Astrocyte of the cerebellum (primary cell): ENCODE data around the gene STARD13.

Experiments
- DNase-seq: peaks from one replicate; pipeline ENCODE4 v3.0.0-alpha.2; 2011; ENCODE audit warnings: low read depth
- H3K4me3 ChIP-seq: 2 replicates; pipeline ENCODE4 v1.5.1; 2011; ENCODE audit warnings: mild to moderate bottlenecking, low read depth, low read length, moderate library complexity
- in situ Hi-C: cut with HindIII; loops from 2 replicates; pipeline ENCODE4 v1.10.0; 2017; ENCODE audit warnings: low sequenced_read_pairs
- TF ChIP-seq, protein P1 (sequence below): IDR thresholded peaks from 2 replicates; pipeline ENCODE4 v1.5.1; 2012; ENCODE audit warnings: low read length, low read depth, moderate library complexity, mild to moderate bottlenecking; ENCODE audit errors: missing control alignments

Gene STARD13

GRCh38 chr13:33279414-33280278 is 5.9 kb downstream of the STARD13 start:
- no peak for DNase-seq
- in situ Hi-C loops: no loop called here
- H3K4me3 ChIP-seq: no peak overlapping the region
- TF ChIP-seq, protein P1, sequence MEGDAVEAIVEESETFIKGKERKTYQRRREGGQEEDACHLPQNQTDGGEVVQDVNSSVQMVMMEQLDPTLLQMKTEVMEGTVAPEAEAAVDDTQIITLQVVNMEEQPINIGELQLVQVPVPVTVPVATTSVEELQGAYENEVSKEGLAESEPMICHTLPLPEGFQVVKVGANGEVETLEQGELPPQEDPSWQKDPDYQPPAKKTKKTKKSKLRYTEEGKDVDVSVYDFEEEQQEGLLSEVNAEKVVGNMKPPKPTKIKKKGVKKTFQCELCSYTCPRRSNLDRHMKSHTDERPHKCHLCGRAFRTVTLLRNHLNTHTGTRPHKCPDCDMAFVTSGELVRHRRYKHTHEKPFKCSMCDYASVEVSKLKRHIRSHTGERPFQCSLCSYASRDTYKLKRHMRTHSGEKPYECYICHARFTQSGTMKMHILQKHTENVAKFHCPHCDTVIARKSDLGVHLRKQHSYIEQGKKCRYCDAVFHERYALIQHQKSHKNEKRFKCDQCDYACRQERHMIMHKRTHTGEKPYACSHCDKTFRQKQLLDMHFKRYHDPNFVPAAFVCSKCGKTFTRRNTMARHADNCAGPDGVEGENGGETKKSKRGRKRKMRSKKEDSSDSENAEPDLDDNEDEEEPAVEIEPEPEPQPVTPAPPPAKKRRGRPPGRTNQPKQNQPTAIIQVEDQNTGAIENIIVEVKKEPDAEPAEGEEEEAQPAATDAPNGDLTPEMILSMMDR: no peak

GRCh38 chr13:33278913-33279312 is 6.6 kb downstream of the STARD13 start:
- TF ChIP-seq, protein P1: no peak
- in situ Hi-C loops: no loop called here
- H3K4me3 ChIP-seq: no peak overlapping the region
- no peak for DNase-seq

DNA sequence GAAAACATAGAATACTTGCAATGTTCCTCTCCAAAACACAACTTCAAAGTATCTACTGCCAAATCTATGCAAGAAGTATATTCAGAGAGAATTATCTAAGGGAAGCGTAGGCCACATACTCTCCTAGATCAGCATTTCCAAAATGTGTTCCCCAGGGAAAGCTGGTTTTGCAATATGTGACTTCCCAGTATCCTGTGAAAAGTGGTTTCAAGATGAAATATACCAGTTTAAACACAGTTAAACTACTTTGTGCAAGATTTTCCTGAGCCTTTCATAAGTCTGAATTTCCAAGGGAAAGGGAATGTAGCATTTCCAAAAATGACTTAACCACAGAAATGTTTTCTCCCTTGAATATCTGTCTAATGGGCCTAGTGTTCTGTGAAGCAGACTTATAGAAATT is 7.6 kb downstream of the STARD13 start:
- H3K4me3 ChIP-seq: no peak overlapping the region
- in situ Hi-C loops: no loop called here
- TF ChIP-seq, protein P1: no peak
- DNase-seq: no peak

DNA sequence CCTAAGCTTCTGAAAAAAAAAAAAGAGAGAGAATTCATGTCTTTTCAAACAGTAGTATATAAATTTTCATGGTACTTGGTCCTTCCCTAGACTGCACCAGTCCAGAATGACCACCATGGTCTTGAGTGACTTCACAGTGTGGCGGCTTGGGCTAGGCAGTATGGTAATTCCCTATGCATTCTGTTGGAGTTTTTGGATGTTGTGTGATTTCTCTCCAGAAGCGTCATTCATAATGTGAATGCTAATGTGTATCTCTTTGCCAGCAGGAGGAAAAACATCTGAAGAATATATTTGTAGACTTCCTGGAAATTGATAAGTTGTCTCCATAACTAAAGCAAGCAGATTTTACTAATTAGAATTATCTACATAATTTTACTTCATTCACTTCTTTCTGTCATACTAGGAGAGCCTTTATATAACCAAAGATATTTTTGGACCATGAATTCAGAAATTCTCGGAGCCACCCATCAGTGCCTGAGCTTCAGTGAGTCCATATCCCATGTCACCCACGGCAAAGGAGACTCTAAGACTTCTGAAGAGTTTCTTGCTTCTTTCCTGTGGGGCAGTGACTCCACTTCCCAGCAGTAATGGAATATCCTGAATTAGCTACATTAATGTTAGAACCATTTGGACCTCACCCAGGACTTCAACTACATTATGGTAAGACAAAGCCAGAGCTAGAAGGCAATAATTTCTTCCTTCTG is 8.4 kb downstream of the STARD13 start:
- in situ Hi-C loops: no loop called here
- no peak overlapping the region for H3K4me3 ChIP-seq
- TF ChIP-seq, protein P1: no peak
- DNase-seq: no peak

DNA sequence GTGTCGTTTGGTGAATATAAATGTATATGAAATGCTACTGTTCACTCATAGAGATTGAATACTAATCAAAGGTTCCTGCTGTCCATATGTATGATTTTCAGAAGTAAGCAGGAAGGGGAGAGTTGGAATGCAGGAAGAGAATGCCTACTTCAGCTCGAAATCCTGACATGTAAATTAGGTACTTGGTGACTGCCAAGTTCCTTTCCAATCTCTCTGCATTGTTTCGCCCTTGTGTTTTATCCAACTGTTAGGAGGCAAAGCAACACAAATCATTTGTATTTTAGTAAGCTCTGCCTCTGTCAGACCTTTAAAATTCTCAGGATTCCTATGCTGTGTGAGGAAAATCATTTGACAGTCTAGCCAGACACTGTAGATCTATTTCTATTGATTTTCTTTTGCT is 9.0 kb downstream of the STARD13 start:
- DNase-seq: peak; percentile 61
- no peak overlapping the region for H3K4me3 ChIP-seq
- in situ Hi-C loops: no loop called here
- TF ChIP-seq, protein P1: no peak

DNA sequence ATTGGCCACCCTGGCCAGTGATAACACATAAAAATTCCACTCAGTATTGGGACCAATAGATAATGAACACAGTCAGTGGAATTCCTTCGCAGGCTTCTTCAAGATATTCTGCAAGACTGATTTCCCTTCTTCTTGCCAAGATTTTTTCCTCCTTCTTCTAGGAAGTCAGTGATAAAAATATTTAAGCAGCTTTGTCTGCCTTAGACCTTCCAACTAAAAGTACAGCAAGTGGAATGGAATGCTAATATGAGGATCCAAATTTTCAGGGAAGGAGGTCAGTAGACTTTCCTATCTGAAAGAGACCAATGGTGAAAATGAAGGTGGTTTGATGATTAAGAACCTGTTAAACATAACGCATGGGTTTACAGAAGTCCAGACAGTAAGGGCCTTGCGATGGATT is 9.6 kb downstream of the STARD13 start:
- in situ Hi-C loops: no loop called here
- H3K4me3 ChIP-seq: no peak overlapping the region
- TF ChIP-seq, protein P1: no peak
- no peak for DNase-seq
